C4-2B (cell line): ENCODE data around the gene PRKG1.

ENCODE experiments used
- CTCF ChIP-seq: fragments of 450-650 bp; conservative IDR thresholded peaks from 2 replicates; pipeline ENCODE4 v1.5.1; 2017; ENCODE audit warnings: mild to moderate bottlenecking
- ZFX ChIP-seq: fragments of 450-650 bp; IDR thresholded peaks from 2 replicates; pipeline ENCODE4 v1.6.1; 2017

- TF ChIP-seq CTCF (no peak), ZFX (no peak)
Measured at GRCh38 chr10:51363415-51363814, 289.1 kb downstream of the PRKG1 start.
